GM23338 (cell line): ENCODE results near the gene OR9A2. TPM values are rescaled to one million over a fixed set of nuclear protein-coding genes. Genes with fewer than 3 reads are reported as not detected.

Experiments
- ATAC-seq: fragments of 200-7000 bp; cut with Tn5 transposase; 3 replicates; pipeline ENCODE4 v1.9.1; 2020
- DNase-seq: peaks from one replicate; pipeline ENCODE4 v3.0.0-alpha.2; 2015; ENCODE audit warnings: low spot score
- H2AFZ ChIP-seq: fragments of 200-600 bp; sonication (generic); 2 replicates; pipeline ENCODE4 v1.8.0; 2016; ENCODE audit warnings: antibody characterized with exemption, mild to moderate bottlenecking, moderate library complexity
- H3F3A ChIP-seq: fragments of 200-600 bp; sonication (generic); replicated peaks from 2 replicates; pipeline ENCODE4 v1.8.0; 2017; ENCODE audit warnings: antibody characterized with exemption, mixed run types, low read depth
- H3K27ac ChIP-seq: fragments of 200-600 bp; sonication (generic); 2 replicates; pipeline ENCODE4 v1.6.1; 2016; ENCODE audit warnings: low read depth
- H3K27me3 ChIP-seq: fragments of 200-600 bp; sonication (generic); 2 replicates; pipeline ENCODE4 v1.8.0; 2016; ENCODE audit warnings: mild to moderate bottlenecking, mixed run types, moderate library complexity; ENCODE audit not compliant: insufficient read depth
- H3K36me3 ChIP-seq: fragments of 200-600 bp; sonication (generic); 2 replicates; pipeline ENCODE4 v1.8.0; 2016; ENCODE audit warnings: mild to moderate bottlenecking; ENCODE audit not compliant: insufficient read depth
- H3K4me1 ChIP-seq: fragments of 200-600 bp; sonication (generic); 2 replicates; pipeline ENCODE4 v1.8.0; 2016; ENCODE audit warnings: mild to moderate bottlenecking, moderate library complexity; ENCODE audit not compliant: insufficient read depth
- H3K4me2 ChIP-seq: fragments of 200-600 bp; sonication (generic); 2 replicates; pipeline ENCODE4 v1.7.1; 2017; ENCODE audit warnings: mixed run types
- H3K4me3 ChIP-seq: fragments of 200-600 bp; sonication (generic); 2 replicates; pipeline ENCODE4 v1.6.1; 2016; ENCODE audit warnings: mixed run types
- H3K79me2 ChIP-seq: fragments of 200-600 bp; sonication (generic); replicated peaks from 2 replicates; pipeline ENCODE4 v1.8.0; 2017; ENCODE audit warnings: mild to moderate bottlenecking; ENCODE audit not compliant: insufficient read depth
- H3K9me2 ChIP-seq: fragments of 200-600 bp; sonication (generic); 2 replicates; pipeline ENCODE4 v1.8.0; 2017; ENCODE audit not compliant: insufficient read depth
- H4K20me1 ChIP-seq: fragments of 200-600 bp; sonication (generic); replicated peaks from 2 replicates; pipeline ENCODE4 v1.8.0; 2017; ENCODE audit warnings: mild to moderate bottlenecking; ENCODE audit not compliant: insufficient read depth
- H3K27ac Mint-ChIP-seq: 2 replicates; pipeline ENCODE4 v1.8.0; 2020; ENCODE audit warnings: inconsistent platforms, mild to moderate bottlenecking, moderate library complexity, mixed read lengths
- H3K27me3 Mint-ChIP-seq: 3 replicates; pipeline ENCODE4 v1.8.0; 2022; ENCODE audit warnings: low read depth, mild to moderate bottlenecking, moderate library complexity, mixed read lengths, inconsistent platforms; ENCODE audit not compliant: insufficient read depth, poor library complexity
- H3K36me3 Mint-ChIP-seq: 3 replicates; pipeline ENCODE4 v1.8.0; 2021; ENCODE audit warnings: low read depth, mild to moderate bottlenecking, inconsistent platforms, moderate library complexity, mixed read lengths
- H3K4me1 Mint-ChIP-seq: 3 replicates; pipeline ENCODE4 v1.8.0; 2020; ENCODE audit warnings: mild to moderate bottlenecking, inconsistent platforms, mixed read lengths
- H3K4me3 Mint-ChIP-seq: 3 replicates; pipeline ENCODE4 v1.8.0; 2021; ENCODE audit warnings: moderate library complexity, mild to moderate bottlenecking, inconsistent platforms, mixed read lengths
- H3K9me3 Mint-ChIP-seq: 3 replicates; pipeline ENCODE4 v1.8.0; 2020; ENCODE audit warnings: moderate library complexity, mild to moderate bottlenecking, inconsistent platforms, mixed read lengths
- CREB1 ChIP-seq: fragments of 250-450 bp; sonication (Bioruptor Pico); IDR thresholded peaks from 2 replicates; pipeline ENCODE4 v1.5.0; 2020; ENCODE audit warnings: low read depth, mild to moderate bottlenecking, moderate library complexity
- CTCF ChIP-seq, 2 experiments: fragments of 200-600 bp in 1 of 2; sonication (generic) in 1 of 2; conservative IDR thresholded peaks; 2 replicates each; pipeline versions ENCODE4 v1.5.1 to v1.6.1; 2016 to 2017; ENCODE audit warnings: antibody characterized with exemption in 2 of 2, low read depth in 2 of 2, mild to moderate bottlenecking in 2 of 2, moderate library complexity in 1 of 2
- EZH2 ChIP-seq: fragments of 200-600 bp; sonication (generic); IDR thresholded peaks from one replicate; pipeline ENCODE4 v1.8.0; 2017; ENCODE audit warnings: antibody characterized with exemption, mild to moderate bottlenecking, low read depth; ENCODE audit not compliant: unreplicated experiment
- NANOG ChIP-seq: IDR thresholded peaks from 2 replicates; pipeline ENCODE4 v1.6.1; 2016; ENCODE audit warnings: antibody characterized with exemption, borderline replicate concordance
- REST ChIP-seq: IDR thresholded peaks from one replicate; pipeline ENCODE4 v1.6.1; 2018; ENCODE audit warnings: antibody characterized with exemption; ENCODE audit not compliant: unreplicated experiment
- STAT1 ChIP-seq: IDR thresholded peaks from one replicate; pipeline ENCODE4 v1.6.1; 2016; ENCODE audit warnings: antibody characterized with exemption; ENCODE audit not compliant: unreplicated experiment
- ZNF331 ChIP-seq: fragments of 250-450 bp; sonication (Bioruptor Pico); IDR thresholded peaks from 2 replicates; pipeline ENCODE4 v1.5.0; 2020; ENCODE audit warnings: low read depth, mild to moderate bottlenecking, moderate library complexity
- polyA plus RNA-seq: library from polyadenylated mRNA; unstranded; fragments of >200 nt; fragmentation: Nextera tagmentation; extraction: Ambion mirVana; gene quantifications from 2 replicates; pipeline ENCODE4 v1.2.1, GENCODE V29; 2016
- total RNA-seq: library from RNA; depleted of rRNA; stranded (reverse); fragments of >200 nt; shearing (Covaris generic); gene quantifications from 2 replicates; pipeline ENCODE4 v1.2.3, GENCODE V29; 2014
- TF ChIP-seq, protein P1 (sequence below): fragments of 250-450 bp; sonication (Bioruptor Pico); IDR thresholded peaks from 2 replicates; pipeline ENCODE4 v1.5.0; 2020; ENCODE audit warnings: mild to moderate bottlenecking, moderate library complexity

Gene OR9A2
- total and polyA plus RNA-seq, 2 experiments from 2014 or later: not detected

DNA sequence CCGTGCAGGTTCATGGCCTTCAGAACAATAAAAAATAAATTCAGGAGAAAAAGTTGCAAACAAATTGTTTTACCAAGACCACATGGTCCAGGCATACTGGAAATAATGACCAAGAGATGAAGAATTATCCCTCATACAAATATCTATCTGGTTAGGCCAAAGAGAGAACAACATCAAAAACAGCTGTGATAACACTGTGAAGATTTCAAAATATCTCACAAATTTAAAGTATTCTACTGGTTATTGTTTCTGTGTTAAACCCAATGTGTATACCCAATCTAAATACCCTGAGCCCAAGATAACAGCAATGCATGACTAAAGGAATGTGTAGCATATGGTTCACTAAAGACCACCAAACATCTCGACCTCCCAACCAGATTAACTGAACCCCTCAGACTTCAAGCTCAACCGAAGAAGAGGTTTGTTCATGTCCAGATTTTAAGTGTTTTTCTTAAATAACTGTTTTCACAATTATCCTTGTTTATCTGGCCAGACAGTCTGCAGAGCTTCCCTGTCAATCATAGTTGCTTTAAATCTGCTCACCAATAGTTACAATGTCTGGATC lies 10.9 kb downstream of the OR9A2 start (continued):
- TF ChIP-seq CTCF (conservative IDR thresholded peaks at IDR 0.05; ENCODE audit: low read depth in 2 of 2) (no peak), REST (no peak), STAT1 (no peak), EZH2 (no peak), NANOG (no peak)

DNA sequence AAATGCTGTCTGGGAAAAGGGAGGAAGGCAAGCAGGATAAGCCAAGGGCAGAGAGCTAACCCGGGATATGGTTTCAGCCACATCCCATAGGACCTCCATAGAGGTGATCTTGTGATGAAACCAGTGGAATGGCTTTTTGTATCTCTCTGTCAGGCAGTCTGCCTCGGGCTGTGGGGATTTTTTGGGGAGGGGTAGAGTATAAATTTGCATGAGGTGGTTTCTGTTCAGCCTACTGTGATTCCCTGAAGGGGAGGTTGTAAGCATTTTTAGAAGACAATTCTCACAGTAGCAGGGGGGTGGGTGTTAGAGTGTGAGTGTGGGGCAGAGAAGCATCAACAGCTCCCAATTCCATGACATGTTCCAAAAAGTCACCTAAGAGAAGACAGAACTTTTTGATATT lies 11.8 kb downstream of the OR9A2 start:
- Mint-ChIP-seq H3K4me1 (no peaks in the 10 kb centered on the region), H3K27ac (no peak overlapping the region), H3K27me3 (no peaks in the 10 kb centered on the region), H3K4me3 (no peak overlapping the region), H3K9me3 (no peaks in the 10 kb centered on the region), H3K36me3 (no peaks in the 10 kb centered on the region)
- no peaks in the 10 kb centered on the region for H3K9me2 ChIP-seq
- no peaks in the 10 kb centered on the region for H3F3A ChIP-seq
- H3K27ac ChIP-seq: no peak overlapping the region
- DNase-seq (no peak), ATAC-seq (no peak)
- no peaks in the 10 kb centered on the region for H3K36me3 ChIP-seq
- no peaks in the 10 kb centered on the region for H4K20me1 ChIP-seq
- no peaks in the 10 kb centered on the region for H3K79me2 ChIP-seq
- no peak overlapping the region for H3K4me3 ChIP-seq
- H3K4me2 ChIP-seq: no peak overlapping the region
- no peak overlapping the region for H2AFZ ChIP-seq
- no peaks in the 10 kb centered on the region for H3K4me1 ChIP-seq
- no peaks in the 10 kb centered on the region for H3K27me3 ChIP-seq
- TF ChIP-seq ZNF331: no peak
- TF ChIP-seq CREB1 (CRISPR knock-in tag): no peak
- TF ChIP-seq, protein P1, sequence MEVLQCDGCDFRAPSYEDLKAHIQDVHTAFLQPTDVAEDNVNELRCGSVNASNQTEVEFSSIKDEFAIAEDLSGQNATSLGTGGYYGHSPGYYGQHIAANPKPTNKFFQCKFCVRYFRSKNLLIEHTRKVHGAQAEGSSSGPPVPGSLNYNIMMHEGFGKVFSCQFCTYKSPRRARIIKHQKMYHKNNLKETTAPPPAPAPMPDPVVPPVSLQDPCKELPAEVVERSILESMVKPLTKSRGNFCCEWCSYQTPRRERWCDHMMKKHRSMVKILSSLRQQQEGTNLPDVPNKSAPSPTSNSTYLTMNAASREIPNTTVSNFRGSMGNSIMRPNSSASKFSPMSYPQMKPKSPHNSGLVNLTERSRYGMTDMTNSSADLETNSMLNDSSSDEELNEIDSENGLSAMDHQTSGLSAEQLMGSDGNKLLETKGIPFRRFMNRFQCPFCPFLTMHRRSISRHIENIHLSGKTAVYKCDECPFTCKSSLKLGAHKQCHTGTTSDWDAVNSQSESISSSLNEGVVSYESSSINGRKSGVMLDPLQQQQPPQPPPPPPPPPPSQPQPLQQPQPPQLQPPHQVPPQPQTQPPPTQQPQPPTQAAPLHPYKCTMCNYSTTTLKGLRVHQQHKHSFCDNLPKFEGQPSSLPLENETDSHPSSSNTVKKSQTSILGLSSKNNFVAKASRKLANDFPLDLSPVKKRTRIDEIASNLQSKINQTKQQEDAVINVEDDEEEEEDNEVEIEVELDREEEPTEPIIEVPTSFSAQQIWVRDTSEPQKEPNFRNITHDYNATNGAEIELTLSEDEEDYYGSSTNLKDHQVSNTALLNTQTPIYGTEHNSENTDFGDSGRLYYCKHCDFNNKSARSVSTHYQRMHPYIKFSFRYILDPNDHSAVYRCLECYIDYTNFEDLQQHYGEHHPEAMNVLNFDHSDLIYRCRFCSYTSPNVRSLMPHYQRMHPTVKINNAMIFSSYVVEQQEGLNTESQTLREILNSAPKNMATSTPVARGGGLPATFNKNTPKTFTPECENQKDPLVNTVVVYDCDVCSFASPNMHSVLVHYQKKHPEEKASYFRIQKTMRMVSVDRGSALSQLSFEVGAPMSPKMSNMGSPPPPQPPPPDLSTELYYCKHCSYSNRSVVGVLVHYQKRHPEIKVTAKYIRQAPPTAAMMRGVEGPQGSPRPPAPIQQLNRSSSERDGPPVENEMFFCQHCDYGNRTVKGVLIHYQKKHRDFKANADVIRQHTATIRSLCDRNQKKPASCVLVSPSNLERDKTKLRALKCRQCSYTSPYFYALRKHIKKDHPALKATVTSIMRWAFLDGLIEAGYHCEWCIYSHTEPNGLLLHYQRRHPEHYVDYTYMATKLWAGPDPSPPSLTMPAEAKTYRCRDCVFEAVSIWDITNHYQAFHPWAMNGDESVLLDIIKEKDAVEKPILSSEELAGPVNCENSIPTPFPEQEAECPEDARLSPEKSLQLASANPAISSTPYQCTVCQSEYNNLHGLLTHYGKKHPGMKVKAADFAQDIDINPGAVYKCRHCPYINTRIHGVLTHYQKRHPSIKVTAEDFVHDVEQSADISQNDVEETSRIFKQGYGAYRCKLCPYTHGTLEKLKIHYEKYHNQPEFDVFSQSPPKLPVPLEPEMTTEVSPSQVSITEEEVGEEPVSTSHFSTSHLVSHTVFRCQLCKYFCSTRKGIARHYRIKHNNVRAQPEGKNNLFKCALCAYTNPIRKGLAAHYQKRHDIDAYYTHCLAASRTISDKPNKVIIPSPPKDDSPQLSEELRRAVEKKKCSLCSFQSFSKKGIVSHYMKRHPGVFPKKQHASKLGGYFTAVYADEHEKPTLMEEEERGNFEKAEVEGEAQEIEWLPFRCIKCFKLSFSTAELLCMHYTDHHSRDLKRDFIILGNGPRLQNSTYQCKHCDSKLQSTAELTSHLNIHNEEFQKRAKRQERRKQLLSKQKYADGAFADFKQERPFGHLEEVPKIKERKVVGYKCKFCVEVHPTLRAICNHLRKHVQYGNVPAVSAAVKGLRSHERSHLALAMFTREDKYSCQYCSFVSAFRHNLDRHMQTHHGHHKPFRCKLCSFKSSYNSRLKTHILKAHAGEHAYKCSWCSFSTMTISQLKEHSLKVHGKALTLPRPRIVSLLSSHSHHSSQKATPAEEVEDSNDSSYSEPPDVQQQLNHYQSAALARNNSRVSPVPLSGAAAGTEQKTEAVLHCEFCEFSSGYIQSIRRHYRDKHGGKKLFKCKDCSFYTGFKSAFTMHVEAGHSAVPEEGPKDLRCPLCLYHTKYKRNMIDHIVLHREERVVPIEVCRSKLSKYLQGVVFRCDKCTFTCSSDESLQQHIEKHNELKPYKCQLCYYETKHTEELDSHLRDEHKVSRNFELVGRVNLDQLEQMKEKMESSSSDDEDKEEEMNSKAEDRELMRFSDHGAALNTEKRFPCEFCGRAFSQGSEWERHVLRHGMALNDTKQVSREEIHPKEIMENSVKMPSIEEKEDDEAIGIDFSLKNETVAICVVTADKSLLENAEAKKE: no peak
- TF ChIP-seq STAT1: no peak
- no peak for TF ChIP-seq REST
